ENCODE measurements around the gene MID1.

- no peak for TF ChIP-seq POLR2AphosphoS5 (IDR thresholded peaks at IDR 0.05)
- TF ChIP-seq POLR2A (IDR thresholded peaks at IDR 0.05), result no peak
- TF ChIP-seq CTCF (IDR thresholded peaks at IDR 0.05), result no peak
- TF ChIP-seq EP300 (IDR thresholded peaks at IDR 0.05), result no peak
Measured at GRCh38 chrX:10531927-10532326, 88.5 kb downstream of the MID1 start.
